PC-3 (cell line): Measurements from ENCODE around the gene NXPH4.

Experiments
- CTCF ChIP-seq: fragments of 300-600 bp; sonication (generic); conservative IDR thresholded peaks from 2 replicates; pipeline ENCODE4 v1.5.1; 2017; ENCODE audit warnings: antibody characterized with exemption, low read depth, mild to moderate bottlenecking, low read length
- EZH2 ChIP-seq: fragments of 300-600 bp; sonication (generic); IDR thresholded peaks from one replicate; pipeline ENCODE4 v1.6.1; 2017; ENCODE audit warnings: antibody characterized with exemption, mild to moderate bottlenecking, low read length; ENCODE audit not compliant: unreplicated experiment
- EZH2phosphoT487 ChIP-seq: fragments of 300-600 bp; sonication (generic); IDR thresholded peaks from 2 replicates; pipeline ENCODE4 v1.6.1; 2018; ENCODE audit warnings: mild to moderate bottlenecking, antibody characterized with exemption, low read length, borderline replicate concordance

GRCh38 chr12:57240066-57240921 lies 23.7 kb downstream of the NXPH4 start:
- TF ChIP-seq EZH2 (no peak), CTCF (0 out of 2 replicates have a peak, but pooled peaks have one; percentile 18), EZH2phosphoT487 (no peak)
